Epidermal melanocyte (primary cell): ENCODE data around the gene ATP6AP1.

ENCODE experiments used
- DNase-seq: peaks from one replicate; pipeline ENCODE4 v3.0.0; 2011; ENCODE audit warnings: low spot score; ENCODE audit not compliant: insufficient read length

The ATP6AP1 gene

DNA sequence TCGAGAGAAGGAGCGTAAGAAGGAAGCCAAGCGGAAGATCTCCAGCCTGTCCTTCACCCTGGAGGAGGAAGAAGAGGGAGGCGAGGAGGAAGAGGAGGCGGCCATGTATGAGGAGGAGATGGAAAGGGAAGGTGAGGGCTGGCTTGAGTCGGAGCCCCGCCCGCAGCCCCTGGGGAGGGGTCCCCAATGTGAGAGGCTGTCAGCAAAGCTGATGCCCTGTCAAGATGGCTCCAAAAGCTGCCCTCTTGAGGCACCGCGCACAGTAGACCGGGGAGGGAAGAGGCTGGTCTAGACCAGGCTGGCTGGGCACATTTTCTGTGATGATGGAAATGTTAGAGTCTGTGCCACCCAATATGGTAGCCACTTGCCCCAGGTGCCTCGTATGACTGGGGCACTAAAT, 18.0 kb downstream of the ATP6AP1 start:
- no peak for DNase-seq

DNA sequence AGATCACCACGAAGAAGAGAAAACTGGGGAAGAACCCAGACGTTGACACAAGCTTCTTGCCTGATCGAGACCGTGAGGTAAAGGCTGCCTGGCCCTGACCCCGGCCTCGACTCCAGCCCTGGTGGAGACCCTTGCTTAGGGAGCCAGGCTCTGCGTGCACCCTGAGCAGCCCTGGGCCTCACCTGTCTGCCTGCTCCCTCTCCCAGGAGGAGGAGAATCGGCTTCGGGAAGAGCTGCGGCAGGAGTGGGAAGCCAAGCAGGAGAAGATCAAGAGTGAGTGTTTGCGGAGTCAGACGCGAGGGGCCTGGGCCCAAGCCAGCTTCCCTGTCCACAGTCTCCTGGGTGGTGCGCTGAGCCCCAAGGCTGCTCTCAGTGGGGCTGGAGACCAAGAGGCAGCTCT, 20.0 kb downstream of the ATP6AP1 start:
- no peak for DNase-seq

DNA sequence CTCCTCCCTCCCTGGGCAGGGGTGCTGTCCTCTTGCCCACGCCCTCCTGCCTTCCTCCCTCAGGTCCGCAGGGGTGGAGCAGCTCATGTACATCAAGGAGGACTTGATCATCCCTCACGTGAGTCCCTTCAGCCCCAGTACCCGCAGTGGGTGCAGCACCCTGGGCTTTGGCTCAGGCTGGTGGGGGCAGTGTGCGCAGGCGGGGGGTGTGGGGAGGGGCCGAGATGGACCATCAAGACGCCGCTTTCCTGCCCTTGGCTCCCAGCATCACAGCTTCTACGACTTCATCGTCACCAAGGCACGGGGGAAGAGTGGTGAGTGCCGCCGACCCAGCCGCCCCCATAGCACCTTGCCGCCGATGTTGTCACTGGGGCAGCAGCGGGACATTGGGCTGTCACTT, 21.1 kb downstream of the ATP6AP1 start:
- no peak for DNase-seq

DNA sequence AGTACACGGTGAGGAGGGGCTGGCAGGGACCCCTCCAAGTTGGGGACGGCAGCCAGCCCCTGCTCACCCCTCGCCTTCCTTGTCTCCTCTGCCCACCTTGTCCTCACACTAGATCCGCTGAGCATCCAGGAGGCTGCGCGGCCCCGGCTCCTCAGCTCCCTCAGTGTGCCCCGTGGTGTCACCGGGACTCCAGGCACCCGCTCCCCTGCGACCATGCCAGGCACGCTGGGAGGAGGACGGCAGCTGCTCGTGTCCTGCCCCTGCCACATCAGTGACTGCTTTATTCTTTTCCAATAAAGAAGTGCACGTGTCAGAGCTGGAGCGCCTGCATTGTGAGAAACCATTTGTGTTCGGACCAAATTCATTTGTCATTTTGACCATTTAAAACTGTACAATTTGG, 21.8 kb downstream of the ATP6AP1 start:
- no peak for DNase-seq

DNA sequence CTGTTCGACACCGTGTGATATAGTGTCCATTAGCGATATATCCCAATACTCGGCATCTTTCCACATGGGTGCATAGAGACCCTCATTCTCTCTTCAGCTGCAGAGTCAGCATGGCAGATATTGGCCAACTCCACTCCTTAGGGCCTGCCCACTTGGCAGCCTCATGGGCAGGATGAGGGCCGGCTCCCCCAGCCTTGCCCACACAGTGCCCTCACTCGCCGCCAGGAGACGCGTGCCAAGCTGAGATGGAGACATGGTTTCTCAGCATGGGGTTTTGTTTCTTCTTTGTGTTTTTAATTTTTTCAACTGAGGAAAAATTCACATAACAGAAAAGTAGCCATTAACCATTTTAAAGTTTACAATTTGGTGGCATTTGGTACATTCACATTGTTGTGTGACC, 24.3 kb downstream of the ATP6AP1 start:
- no peak for DNase-seq

DNA sequence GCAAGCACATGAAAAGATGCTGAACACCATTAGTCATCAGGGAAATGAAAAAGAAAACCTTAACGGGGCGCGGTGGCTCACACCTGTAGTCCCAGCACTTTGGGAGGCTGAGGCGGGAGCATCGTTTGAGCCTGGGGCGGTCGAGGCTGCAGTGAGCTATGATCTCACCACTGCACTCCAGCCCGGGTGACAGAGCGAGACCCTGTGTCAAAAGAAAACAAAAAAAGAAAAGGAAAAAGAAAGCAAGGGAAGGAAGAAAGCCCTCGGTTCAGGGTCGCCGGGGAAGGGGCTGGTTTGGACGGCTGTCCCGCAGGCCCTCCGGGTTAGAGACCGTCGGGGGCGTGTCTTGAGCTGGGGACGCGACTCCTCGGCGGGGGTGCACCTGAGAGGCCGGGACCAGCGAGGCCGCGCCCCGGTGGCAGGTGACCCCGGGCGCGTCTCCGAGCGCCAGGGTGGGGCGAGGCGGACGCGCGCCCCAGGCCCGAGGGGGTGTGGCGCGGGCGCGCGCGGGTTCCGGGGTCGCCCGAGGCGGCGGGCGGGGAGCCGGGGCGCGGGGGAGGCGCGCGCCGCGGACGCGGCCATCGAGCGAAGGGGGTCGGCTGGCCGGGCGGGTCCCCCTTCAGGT, 29.1 kb downstream of the ATP6AP1 start:
- DNase-seq: no peak

DNA sequence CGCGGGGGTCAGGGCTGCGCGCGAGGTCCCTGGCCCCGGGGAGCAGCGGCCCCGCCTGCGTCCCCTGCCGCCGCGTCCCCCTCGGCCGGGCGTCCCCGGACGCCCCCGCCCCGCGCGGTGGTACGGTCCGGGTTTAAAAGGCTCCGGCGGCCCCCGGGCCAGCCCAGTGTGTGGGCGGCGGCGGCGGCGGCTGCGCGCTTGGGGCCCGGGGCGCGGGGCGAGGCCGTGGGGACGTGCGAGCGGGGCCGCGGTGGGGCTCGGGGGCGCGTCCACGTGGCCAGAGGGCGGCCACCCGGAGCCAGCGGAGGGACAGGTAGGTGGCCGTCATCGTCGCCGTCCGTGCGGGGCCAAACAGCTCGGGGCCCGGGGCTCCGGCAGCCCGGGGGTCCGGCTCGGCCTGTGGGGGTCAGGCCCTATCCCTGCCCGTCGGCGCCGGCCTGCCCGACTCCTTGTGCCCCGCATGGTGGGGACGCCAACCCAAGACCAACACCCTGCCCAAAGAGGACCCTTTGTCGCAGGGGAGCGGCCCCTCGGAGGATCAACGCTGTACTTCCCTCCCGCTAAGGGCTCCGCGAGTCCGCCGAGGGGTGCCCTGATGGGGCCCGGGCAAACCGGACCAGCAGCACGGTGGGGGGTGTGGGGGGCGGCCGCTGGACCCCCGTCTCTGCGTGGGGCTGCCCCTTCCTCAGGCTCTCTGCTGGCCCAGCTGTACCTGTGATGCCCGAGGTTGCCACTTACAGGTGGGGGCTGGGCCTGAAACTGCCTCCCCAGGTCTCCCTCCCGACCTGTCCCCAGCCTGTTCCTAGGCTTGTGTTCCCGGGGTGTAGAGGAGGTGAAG, 29.9 kb downstream of the ATP6AP1 start, which contains the start of gene PLXNA3:
TSS of gene PLXNA3 (plus strand) at position 166 of the 838 bp plus-strand sequence. CDS start 1,903 bp downstream, outside the sequence.
- DNase-seq: peak; percentile 46

DNA sequence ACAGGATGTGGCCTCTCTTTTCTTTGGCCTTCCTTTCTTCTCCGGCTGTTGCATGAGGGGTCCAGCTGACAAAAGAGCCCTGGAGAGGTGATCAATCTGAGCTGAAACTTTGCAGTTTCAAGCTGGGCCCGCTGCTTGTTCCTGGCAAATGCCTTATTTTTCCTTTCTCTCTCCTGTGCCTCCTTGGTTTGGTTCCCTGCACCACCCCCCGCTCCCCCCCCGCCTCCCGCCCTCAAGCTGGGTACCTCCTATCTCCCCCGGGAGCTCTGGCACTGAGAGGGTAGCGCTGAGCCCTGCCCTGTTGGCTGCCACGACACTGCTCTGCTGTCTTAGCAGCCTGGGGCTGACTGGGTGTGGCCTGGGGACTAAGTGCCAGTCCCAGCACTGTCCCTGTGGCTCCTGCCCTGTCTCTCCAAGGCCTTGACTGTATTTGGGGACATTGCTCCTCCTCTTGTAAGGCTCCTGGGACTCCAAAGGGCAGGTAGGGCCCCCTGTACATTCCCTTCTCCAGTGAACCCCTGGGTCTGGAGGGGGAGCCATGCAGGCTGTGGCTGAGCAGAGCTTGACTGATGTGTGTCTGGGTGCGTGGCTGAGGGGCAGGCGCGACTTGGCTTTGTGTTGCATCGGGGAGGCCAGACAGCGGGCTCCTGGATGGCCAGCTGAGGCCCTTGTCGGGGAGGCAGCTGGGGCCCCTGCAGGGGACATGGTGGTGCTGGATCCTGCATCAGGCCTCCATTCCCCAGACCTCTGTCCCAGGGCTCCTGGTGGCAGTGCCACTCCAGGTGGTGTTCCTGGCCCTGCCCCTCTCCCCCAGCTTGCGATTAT, 30.7 kb downstream of the ATP6AP1 start:
- DNase-seq: no peak

DNA sequence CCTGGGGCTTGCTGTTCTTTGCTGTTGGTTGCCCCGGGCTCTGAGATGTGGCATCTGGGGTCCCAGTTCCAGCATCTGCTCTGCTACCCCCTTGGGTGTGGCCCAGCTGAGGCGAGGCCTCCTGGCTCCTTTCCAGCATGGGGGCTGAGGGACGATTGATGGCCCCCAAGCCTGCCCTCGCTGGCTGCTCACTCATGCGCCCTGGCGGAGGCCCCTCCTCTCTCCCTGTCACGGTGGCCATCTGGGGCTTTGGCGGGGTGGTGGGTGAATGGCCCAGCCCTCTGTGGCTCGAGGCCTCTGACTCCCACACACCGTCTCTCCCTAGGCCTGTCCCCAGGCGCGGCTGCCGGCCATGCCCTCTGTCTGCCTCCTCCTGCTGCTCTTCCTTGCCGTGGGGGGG, 31.4 kb downstream of the ATP6AP1 start:
- no peak for DNase-seq

DNA sequence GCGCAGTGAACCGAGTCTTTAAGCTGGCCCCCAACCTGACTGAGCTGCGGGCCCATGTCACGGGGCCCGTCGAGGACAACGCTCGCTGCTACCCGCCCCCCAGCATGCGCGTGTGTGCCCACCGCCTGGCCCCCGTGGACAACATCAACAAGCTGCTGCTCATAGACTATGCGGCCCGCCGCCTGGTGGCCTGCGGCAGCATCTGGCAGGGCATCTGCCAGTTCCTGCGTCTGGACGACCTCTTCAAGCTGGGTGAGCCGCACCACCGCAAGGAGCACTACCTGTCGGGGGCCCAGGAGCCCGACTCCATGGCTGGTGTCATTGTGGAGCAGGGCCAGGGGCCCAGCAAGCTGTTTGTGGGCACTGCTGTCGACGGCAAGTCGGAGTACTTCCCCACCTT, 31.8 kb downstream of the ATP6AP1 start:
- no peak for DNase-seq

DNA sequence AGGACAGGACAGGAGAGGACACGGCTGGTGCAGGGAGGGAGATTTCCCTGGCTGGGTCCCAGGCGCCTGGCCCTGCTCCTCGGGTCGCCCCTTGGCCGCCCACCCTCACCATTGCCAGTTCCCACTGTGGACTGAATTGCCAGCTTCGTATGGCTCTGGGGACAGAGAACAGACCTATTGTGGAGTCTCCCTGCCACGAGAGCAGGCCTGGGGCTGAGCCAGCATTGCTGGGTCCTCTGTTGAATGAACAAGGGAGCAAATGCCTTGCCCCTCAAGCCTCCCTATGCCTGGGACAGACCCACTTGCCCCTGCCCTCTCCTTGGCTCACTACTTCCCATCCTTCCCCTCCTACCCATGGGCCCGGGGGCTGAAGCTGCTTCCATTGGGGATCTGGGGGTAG, 33.9 kb downstream of the ATP6AP1 start:
- DNase-seq: no peak

DNA sequence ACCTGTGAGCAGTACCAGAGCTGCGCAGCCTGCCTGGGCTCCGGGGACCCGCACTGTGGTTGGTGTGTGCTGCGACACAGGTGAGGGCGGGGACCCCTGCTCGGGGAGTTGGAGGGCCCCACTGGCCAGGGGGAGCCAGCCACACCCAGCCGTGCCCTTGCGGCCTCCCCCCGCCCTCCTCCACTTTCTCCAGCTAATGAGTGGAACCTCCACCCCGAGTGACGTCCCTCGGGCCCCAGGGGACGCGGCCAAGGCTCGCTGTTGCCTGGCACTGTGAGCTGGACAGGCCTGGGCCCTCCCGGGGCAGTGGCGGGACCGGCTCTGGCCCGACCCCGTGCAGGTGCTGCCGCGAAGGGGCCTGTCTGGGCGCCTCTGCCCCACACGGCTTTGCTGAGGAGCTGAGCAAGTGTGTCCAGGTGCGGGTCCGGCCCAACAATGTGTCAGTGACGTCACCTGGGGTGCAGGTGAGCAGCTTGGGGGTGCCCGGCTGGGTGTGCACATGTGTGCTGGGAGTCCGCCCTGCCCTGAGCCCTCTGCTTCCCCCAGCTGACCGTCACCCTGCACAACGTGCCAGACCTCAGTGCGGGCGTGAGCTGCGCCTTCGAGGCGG, 35.2 kb downstream of the ATP6AP1 start:
- DNase-seq: no peak

DNA sequence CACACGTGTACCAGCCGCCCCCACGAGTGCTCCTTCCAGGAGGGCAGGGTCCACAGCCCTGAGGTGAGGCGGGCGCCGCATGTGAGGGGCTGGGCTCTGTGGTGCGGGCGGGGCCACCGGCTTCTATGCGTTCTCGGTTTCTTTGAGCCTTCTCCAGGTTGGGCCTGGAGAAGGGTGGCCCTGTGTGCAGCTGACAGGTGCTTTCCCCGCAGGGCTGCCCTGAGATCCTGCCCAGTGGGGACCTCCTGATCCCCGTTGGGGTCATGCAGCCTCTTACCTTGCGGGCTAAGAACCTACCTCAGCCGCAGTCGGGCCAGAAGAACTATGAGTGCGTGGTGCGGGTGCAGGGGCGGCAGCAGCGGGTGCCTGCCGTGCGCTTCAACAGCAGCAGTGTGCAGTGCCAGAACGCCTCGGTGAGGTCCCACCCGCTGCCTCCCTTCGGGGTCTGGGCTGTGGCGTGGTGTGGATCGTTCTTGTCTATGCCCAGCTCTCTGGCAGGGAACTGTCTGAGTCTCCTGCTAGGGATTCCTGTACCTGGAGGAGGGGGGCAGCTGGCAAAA, 36.4 kb downstream of the ATP6AP1 start:
- no peak for DNase-seq

DNA sequence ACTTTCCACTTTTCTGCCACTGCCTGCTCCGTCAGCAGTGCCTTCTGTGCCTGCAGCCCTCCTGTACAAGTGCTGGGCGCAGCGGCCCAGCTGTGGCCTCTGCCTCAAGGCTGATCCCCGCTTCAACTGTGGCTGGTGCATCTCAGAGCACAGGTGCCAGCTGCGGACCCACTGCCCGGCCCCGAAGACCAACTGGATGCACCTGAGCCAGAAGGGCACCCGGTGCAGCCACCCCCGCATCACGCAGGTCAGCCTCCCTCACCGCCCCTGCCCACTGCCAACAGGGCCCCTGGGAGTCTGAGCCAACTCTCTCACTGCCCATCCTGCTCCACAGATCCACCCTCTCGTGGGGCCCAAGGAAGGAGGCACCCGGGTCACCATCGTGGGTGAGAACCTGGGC, 37.1 kb downstream of the ATP6AP1 start:
- no peak for DNase-seq

DNA sequence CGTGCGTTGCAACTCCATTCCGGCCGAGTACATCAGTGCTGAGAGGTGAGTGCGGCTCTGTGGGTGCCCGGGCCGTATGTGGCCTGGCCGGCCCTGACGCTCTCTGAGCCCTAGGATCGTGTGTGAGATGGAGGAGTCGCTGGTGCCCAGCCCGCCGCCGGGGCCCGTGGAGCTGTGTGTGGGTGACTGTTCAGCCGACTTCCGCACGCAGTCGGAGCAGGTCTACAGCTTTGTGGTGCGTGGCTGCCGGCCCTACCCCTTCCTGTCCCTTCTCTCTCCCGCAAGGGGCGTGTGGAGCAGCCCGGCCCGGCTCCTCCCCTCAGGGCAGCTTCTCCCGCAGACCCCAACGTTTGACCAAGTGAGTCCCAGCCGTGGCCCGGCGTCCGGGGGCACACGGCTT, 37.6 kb downstream of the ATP6AP1 start:
- DNase-seq: no peak

DNA sequence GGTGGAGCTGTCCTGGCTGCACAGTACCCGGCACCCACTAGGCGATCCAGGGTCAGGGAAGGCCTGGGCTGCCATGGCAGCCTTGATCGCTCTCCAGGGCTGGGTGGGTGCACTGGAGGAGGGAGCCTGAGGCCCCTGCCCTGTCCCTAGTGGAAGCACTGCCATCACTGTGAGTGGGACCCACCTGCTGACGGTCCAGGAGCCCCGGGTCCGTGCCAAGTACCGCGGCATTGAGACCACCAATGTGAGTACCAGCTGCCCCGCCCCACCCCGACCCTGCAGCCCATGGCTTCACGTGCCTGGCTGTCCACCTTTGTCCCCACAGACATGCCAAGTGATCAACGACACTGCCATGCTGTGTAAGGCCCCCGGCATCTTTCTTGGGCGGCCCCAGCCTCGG, 38.4 kb downstream of the ATP6AP1 start:
- no peak for DNase-seq

DNA sequence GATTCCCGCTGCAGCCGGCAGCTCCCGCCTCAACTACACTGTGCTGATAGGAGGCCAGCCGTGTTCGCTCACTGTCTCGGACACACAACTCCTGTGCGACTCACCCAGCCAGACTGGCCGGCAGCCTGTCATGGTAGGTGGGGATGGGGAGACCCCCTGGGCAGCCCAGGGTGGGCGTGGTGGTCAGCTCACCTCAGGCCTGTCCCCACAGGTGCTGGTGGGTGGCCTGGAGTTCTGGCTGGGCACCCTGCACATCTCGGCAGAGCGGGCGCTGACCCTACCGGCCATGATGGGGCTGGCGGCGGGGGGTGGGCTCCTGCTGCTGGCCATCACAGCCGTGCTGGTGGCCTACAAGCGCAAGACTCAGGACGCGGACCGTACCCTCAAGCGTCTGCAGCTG, 39.1 kb downstream of the ATP6AP1 start:
- no peak for DNase-seq

DNA sequence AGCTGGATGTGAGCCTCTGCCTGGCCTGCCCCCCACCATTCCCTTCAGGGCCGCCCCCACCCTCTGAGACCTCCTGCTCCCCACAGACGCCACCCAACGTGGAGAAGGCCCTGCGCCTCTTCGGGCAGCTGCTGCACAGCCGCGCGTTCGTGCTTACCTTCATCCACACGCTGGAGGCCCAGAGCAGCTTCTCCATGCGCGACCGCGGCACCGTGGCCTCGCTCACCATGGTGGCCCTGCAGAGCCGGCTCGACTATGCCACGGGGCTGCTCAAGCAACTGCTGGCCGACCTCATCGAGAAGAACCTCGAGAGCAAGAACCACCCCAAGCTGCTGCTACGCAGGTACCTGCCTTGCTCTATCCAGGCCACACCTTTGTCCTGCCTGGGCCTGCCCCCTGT, 39.7 kb downstream of the ATP6AP1 start:
- no peak for DNase-seq

DNA sequence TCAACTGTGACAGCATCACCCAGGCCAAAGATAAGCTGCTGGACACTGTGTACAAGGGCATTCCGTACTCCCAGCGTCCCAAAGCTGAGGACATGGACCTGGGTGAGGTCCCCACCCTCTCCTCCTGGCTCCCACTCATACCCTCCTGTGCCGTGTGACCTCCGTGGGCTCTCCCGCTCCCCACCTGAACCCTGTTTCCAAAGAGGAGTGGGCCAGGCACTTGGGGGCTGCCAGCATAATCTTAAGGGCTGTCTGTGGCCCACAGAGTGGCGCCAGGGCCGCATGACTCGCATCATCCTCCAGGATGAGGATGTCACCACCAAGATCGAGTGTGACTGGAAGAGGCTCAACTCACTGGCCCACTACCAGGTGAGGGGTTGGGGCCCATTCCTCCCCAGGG, 40.6 kb downstream of the ATP6AP1 start:
- no peak for DNase-seq

DNA sequence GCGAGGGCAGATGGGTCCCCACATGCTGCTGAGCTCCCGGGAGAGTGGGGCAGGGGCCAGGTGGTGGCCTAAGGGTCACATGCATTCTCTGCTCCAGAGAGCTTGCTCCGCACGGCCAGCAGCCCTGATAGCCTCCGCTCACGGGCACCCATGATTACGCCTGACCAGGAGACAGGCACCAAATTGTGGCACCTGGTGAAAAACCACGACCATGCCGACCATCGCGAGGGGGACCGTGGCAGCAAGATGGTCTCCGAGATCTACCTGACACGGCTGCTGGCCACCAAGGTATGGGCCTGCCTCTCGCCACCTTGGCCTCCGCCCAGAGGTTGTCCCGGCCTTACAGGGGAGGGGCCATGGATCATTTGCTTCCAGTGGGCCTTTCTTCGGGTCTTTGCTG, 41.4 kb downstream of the ATP6AP1 start:
- DNase-seq: no peak

DNA sequence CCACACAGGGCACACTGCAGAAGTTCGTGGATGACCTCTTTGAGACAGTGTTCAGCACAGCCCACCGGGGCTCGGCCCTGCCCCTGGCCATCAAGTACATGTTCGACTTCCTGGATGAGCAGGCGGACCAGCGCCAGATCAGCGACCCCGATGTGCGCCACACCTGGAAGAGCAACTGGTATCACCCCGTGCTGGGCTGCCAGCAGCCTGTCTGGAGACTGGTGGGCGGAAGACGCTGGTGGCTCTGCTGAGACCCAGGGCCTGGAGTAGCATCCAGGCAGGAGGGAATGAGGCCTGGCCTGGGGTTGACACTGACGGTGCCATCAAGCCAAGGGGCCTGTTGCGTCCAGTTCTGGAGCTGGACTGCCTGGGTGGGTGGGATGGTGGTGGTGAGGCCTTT, 42.0 kb downstream of the ATP6AP1 start:
- no peak for DNase-seq
